NB4 (cell line): ENCODE results near the gene LHX2.

ENCODE experiments used
- MYC ChIP-seq: IDR thresholded peaks from 2 replicates; pipeline ENCODE4 v1.6.1; 2011; ENCODE audit warnings: low read depth, low read length
- POLR2A ChIP-seq: IDR thresholded peaks from 2 replicates; pipeline ENCODE4 v1.6.1; 2011; ENCODE audit warnings: mild to moderate bottlenecking; ENCODE audit not compliant: insufficient read length; ENCODE audit errors: extremely low read depth
- TF ChIP-seq, protein P1 (sequence below): IDR thresholded peaks from one replicate; pipeline ENCODE4 v1.5.1; 2012; ENCODE audit warnings: low read depth, low read length
- TF ChIP-seq, protein P2 (sequence below): IDR thresholded peaks from 2 replicates; pipeline ENCODE4 v1.6.1; 2011; ENCODE audit warnings: low read depth, low read length

DNA sequence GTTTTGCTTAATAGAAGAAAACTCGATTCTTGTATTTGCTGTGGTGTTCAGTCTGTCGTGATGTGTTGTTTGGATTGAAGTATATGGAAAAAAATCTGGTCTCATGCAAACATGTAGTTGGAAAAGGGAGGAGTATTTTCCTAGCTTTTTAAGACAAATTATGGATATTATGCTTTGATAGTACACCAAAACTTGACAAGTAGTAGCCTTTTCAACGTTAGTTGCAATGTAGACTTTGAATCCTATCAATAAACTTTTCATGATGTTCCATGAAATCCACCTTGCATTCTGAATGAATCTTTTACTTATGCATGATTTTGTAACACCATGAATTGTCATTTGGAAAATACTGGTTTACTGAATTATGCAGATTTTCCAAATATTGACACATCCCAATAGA lies 64.2 kb downstream of the LHX2 start:
- TF ChIP-seq, protein P1, sequence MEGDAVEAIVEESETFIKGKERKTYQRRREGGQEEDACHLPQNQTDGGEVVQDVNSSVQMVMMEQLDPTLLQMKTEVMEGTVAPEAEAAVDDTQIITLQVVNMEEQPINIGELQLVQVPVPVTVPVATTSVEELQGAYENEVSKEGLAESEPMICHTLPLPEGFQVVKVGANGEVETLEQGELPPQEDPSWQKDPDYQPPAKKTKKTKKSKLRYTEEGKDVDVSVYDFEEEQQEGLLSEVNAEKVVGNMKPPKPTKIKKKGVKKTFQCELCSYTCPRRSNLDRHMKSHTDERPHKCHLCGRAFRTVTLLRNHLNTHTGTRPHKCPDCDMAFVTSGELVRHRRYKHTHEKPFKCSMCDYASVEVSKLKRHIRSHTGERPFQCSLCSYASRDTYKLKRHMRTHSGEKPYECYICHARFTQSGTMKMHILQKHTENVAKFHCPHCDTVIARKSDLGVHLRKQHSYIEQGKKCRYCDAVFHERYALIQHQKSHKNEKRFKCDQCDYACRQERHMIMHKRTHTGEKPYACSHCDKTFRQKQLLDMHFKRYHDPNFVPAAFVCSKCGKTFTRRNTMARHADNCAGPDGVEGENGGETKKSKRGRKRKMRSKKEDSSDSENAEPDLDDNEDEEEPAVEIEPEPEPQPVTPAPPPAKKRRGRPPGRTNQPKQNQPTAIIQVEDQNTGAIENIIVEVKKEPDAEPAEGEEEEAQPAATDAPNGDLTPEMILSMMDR = no peak
- TF ChIP-seq MYC (no peak), POLR2A (no peak)
- TF ChIP-seq, protein P2, sequence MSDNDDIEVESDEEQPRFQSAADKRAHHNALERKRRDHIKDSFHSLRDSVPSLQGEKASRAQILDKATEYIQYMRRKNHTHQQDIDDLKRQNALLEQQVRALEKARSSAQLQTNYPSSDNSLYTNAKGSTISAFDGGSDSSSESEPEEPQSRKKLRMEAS = no peak
